SKM-1 treated with dmso at 0.1 percent for 144 hours (cell line): Measurements from ENCODE around the gene ACTN1.
"Not testable (repeated sequence)": the region's sequence is repeated elsewhere in the genome, so short reads cannot be mapped to it uniquely, and the experiment has no call there.

Experiments used
- DNase-seq: peaks from one replicate; lab custom pipeline; 2025; ENCODE audit not compliant: unreplicated experiment; lab: John Stamatoyannopoulos, UW

The ACTN1 gene

DNA sequence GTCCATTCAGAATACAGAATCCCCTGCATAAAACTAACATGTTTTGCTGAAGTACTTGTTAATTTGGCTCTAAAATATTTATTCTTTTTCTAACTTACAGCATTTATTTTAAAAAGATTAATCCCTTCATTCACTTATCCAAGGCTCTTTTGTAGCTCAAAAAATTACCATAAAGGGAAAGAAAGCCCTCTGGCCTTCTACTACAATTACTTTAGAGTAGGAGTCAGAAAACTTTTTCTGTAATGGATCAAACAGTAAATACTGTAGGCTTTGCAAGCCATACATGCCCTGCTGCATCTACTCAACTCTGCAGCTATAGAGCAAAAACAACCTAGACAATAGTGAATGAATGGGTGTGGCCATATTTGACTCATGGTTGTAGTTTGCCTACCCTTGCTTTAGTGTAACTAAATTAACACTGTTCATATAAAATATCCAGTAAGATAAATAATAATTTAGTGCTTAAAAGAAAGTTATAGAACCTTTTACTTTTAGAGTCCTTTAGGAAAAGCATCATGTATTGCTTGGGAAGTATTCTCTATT lies 112.0 kb downstream of the ACTN1 start:
- DNase-seq: no peak

DNA sequence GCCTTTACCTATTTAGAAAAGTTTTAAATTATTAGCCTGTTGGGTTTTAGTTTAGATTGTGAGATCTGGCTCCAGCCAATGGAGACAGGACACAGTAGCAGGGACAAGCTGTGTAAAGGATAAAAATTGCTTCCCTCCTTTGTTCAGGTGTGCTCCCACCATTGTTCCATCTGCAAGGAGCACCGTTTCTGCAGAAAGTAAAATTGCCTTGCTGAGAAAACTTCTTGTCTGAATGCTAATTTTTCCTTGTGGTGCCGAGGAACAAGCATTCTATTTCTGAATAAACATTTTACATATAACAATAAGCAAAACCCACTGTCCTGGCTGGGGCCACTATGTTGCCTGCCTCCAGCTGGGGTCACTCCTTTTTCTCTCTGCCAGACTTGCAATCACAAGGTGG lies 113.6 kb downstream of the ACTN1 start:
- no peak for DNase-seq

DNA sequence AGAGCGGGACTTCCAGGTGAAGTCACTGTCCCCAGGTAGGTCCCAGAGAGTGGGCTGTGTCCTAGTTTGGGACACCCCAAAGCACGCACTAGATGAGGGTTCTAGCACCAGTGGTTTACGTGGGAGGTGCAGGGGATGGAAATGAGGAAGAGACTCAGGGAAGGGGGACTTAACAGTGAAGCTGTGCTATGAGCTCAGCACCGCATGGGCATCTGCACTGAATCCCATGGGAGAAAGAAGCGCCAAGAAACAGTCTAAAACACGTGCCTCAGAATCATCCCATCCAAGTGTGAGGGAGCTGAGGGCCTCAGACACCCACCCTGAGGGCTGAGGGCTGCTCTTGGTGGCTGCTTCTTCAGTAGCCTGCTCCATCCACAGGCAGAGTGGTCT lies 114.7 kb downstream of the ACTN1 start:
- DNase-seq: no peak

DNA sequence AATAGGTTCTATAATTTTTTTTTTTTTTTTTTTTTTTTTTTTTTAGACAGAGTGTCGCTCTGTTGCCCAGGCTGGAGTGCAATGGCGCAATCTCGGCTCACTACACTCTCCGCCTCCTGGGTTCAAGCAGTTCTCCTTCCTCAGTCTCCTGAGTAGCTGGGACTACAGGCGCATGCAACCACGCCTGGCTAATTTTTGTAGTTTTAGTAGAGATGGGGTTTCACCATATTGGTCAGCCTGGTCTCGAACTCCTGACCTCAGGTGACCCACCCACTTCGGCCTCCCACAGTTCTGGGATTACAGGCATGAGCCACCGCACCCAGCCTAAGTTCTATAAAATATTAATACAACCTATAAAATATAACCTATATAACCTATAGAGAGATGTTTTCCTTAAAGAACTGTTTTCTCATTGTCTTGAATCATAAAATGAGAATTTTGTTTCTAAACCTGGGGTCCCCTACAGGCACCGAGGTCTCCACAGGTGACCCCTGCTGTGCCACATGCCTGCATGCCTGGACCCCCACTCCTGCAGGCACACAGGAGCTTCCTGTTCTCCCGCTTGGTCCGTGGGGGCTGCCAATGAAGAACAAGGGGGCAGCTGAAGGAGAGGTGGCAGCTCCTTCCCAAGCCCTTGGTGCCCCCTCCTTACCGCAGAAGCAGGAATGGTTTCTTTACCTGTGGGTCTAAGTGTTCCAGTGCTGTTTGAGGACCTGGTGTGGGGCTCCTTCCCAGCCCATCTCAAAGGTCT lies 115.3 kb downstream of the ACTN1 start:
- DNase-seq: no peak

DNA sequence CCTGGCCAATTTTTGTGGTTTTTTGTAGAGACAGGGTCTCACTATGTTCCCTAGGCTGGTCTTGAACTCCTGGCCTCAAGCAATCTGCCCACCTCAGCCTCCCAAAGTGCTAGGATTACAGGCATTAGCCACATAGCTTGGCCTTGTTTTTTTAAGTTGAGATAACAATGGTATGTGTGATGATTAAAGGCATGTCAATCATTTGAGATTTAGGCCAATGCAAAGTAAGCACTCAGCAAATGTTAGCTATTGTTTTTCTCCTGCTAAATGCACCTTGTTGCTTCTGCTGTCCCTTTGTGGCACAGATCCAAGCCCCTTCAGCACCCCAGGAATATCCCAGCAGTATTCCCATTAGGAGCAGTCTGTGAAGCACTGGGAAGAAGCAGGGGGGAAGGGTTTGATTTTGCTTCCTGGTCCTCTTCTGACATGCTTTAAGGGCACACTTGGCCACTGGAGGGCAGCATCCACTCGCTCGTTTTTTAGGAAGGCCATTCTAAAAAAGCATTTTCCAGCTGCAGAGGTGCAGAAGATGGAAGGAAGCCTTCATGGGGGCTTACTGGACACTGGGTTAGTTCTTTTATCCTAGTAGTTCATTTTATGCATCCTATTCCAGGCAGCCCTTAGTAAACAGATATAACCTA lies 116.0 kb downstream of the ACTN1 start:
- peak; percentile 37 for DNase-seq

DNA sequence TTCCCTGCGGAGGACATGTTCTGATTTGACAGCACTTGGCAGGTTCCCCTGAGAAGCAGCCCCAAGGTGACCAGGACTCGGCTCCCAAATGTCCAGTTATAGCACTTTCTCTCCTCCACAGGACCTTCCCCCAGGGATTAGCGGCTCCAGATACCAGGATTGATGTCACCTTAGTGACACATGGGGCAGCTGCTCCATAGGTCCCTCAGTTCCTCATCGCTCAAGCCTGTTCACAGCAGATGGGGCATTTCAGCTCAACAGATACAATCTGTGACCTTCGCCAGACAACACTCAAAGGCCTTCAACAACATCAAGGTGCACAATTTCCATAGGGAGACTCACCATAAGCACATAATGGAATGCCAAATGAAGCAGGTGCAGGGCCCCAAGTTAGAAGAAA lies 118.3 kb downstream of the ACTN1 start:
- DNase-seq: no peak

DNA sequence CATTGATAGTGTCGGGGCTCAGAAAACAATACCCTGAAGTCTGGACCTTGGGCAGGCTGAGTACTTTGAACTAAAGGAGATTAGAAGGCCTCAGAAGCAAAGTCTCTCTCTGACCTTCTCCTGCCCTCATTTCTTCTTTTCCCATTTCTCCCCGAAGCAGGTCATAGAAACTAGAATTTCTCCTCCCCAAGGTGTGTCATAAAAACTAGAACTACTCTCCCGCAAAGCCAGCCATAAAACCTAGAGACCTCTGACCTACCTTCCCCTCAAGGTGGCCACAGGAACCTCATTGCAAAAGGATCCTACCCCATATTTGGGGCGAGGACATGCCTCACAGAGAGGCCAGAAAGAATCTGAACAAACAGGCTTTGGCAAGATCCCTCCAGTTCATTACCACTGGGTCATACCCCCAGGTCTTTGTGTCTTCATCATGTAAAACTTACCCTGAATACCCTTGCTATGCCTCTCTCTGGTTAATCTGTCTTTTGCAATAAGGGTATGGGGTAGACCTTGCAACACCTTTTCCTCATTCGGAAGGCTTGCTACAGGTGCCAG lies 121.5 kb downstream of the ACTN1 start:
- DNase-seq: no peak

DNA sequence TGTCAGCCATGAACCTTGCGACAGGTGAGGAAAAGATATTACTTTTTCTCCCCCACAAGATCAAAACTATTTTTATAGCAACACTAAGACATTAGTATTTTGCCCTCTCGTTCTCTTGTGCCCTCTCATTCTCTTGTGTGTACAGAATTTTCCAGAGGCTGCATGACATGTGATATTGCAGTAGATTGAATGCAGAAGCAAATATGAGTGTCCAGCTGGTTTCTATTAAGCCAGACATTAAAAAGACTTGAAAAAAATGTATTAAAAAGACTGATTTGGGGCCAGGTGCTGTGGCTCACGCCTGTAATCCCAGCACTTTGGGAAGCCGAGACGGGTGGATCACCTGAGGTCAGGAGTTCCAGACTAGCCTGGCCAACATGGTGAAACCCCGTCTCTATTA lies 122.5 kb downstream of the ACTN1 start:
- DNase-seq: no peak

DNA sequence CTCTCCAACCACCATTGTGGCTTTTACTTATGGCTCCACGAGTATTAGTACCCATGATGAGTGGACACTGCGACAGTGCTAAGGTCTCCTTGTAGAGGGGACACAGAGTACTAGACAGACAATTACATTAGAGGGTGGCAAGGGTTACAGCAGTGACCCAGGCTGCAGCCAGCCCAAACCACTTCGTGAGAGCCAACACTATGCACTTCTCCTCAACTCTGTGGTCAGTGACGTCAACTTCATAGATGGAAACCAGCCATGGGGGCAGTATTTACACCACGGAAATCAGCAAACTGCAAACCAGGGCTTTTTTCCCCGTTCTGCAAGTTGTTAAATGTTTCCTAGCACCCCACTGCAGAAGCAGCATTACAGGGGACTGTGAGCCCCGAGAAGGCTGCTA lies 124.7 kb downstream of the ACTN1 start:
- DNase-seq: no peak

DNA sequence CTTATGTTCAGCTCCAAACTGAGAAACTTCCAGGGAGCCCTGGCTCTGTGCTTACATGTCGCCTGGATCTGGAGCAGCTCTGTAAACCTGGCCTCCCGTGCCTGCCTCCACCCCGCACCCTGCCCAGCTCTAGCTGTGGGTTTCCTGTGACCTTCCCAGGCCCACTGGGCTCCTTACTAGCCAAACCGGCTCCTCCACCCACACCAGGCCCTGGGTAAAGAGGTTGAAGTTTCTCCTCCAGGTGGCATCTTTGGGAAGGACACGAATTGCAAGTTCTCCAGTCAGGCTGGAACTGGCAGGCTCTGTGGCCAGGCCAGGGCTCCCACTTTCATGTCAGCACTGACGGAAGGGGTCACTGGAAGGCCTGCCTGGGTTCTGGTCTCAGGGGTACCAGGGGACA lies 125.4 kb downstream of the ACTN1 start:
- no peak for DNase-seq

DNA sequence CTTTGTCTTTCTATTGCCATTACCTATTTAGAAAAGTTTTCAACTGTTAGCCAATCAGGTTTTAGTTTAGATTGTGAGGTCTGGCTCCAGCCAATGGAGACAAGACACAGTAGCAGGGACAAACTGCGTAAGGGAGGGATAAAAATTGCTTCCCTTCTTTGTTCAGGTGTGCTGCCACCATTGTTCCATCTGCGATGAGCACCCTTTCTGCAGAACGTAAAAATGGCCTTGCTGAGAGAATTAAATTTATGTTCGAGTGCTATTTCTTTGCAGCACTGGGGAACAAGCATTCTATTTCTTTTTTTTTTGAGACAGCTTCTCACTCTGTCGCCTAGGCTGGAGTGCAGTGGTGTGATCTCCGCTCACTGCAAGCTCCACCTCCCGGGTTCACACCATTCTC lies 126.6 kb downstream of the ACTN1 start:
- not testable (repeated sequence) for DNase-seq

DNA sequence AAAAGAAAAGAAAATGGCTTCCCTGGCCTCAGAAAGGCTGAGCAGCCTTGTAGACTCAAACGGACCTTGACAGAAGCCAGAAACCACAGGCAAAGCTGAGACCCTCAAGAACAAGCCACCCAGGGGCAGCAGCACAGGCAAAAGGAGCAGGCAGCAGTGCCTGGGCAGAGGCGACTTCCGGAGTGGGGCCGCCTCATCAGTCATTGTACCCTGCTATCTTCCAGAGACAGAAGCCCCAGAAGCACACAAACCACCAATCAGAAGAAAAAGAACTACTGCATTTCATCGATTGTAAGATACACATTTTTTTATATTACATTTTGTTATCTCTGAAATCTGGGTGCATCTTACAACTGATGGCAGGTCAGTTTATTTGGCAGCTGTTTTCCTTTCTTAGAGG lies 128.0 kb downstream of the ACTN1 start:
- DNase-seq: no peak

DNA sequence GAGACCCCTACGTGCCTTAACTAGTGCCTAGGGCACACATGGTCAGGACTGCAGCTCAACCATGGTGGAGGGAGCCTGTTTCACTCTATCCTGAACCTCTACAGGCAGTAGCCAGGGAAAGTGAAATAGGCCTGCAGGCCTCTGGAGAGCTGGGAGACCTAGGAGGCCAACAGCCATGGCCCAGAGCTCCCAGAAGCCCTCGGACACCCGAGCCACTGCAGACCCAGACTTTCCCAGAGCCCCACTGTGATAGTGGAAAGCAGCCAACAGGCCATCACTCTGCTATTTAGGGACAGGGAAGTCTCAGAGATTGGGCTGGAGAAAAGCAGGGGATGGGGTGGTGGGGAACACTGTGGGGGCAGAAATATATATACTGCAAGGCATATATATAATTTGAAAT lies 129.7 kb downstream of the ACTN1 start:
- no peak for DNase-seq

DNA sequence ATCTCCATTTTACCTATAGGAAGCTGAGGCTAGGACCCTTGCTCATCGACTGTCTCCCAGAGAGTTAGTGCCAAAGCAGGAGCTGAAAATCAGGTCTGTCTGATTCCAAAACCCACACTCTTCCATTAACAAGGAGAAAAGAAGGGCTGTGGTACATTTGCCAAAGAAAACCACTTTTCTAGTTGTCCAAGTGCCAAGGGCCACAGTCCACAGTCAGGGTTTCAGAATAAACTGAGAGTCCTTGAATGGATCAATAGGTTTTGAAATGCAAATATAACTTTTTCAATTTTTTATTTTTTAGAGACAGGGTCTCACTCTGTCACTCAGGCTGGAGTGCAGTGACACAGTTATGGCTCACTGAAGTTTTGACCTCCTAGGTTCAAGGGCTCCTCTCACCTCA lies 130.8 kb downstream of the ACTN1 start:
- DNase-seq: no peak

DNA sequence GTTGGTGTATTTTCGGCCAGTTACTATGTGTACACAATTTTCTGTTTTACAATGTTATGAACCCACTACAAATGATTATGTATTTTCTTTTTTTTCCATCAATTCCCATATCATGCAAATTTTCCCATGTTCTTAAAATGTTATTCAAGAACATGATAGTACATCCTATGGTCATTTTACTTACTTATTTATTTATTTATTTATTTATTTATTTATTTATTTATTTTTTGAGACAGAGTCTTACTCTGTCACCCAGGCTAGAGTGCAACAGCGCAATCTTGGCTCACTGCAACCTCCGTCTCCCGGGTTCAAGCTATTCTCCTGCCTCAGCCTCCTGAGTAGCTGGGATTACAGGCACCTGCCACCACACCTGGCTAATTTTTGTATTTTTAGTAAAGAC lies 131.5 kb downstream of the ACTN1 start:
- DNase-seq: not testable (repeated sequence)

DNA sequence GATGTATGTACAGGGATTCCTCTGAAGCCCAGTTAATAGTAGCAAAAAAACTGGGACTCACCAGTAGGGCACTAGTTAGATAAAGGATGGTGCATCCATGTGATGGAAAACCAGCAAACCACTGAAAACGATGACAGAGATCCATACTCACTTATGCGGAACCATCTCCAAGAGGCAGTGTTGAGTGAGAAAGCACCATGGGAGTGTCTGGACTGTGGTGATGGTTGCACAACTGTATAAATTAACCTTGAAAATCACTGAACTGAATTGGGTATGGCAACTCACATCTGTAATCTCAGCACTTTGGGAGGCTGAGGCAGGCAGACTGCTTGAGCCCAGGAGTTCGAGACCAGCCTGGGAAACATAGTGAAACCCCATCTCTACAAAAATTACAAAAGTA lies 132.6 kb downstream of the ACTN1 start:
- no peak for DNase-seq

DNA sequence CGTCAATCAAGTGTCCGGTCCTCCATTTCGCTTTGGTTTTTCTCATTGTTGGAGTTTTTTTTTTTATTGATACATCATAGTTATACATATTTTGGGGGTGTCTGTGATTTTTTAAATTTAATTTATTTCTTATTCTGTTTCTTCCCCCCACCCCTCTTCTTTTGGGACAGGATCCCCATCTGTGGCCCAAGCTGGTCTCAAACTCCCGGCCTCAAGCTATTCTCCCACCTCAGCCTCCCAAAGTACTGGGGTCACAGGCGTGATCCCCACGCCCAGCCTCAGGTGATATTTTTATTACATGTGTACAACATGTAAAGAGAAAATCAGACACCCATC lies 134.9 kb downstream of the ACTN1 start:
- no peak for DNase-seq

DNA sequence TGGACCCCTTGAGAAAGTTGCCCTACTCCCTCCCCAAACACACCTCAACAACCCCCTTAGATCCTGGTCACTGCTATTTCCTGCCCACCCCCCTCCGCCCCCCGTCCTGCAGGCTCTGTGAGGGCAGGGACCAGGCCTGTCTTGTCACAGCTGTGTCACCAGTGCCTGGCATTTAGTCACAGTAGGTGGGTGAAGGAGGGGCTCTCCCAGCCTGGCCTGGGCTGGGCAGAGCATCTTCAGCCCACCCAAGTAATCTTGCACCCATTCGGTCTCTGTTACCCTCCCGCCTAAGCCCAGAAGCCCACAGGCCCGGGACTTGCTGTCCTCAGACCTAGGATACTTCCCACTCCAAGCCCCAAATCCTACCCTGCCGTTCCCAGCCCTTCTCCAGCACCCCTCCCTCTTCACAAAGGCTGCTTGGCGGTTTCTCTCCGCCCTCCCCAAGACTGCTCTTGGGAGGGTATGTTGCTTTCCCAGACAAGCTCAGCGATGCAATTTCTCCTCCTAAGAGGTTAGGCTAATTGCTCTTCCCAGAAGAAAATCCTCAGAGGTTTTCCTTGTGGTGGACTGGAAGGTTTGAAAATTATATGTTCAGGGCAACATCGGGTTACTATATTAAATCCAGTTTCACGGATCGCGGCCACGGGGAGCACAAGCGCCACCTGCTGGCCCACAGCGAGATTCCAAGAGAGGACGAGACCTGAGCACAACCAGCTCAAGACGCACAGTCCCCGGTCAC lies 135.5 kb downstream of the ACTN1 start:
- no peak for DNase-seq

DNA sequence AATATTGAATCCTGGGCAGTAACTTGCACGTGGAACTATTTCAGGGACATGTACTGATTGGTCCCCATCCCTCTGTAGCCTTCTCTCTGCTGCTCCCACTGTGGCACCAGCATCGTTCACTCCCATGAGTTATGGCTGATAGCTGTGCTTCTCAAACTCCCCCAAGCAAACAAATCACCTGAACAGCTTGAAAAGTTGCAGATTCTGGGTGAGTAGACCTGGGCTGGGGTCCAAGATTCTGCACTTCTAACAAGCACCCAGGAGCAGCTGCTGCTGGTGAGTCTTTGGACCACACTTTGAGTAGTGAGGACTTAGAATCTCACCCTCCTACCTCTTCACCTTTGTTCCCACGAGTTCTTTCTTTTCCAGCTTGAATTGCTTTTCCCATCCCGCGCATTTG lies 136.8 kb downstream of the ACTN1 start:
- no peak for DNase-seq

DNA sequence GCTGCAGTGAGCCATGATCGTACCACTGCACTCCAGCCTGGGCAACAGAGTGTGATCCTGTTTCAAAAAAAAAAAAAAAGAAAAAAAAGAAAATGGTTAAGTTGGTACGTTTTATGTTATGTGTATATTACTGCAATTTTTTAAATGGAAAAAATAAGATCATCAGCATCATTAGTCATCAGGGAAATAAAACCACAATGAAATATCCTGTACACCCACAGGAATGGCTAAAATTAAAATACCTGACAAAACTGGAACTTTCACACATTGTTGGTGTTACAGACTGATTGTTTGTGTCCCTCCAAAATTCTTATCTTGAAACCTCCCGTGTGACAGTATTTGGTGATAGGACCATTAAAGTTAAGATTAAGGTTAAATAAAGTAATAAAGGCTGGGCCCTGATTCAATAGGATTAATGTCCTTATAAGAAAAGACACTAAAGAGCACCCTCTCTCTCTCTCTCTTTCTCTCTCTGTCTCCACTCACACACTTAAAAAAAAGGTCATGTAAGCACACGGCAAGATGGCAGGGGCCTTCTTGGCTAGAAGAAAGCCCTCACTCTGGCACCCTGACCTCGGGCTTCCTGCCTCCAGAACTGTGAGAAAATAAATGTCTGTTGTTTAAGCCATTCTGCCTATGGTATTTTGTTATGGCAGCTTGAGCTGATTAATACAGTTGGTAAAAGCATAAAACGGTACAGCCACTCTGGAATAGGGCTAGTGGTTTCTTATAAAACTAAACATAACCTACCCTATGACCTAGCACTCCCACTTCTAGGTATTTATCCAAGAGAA lies 137.9 kb downstream of the ACTN1 start:
- DNase-seq: no peak

DNA sequence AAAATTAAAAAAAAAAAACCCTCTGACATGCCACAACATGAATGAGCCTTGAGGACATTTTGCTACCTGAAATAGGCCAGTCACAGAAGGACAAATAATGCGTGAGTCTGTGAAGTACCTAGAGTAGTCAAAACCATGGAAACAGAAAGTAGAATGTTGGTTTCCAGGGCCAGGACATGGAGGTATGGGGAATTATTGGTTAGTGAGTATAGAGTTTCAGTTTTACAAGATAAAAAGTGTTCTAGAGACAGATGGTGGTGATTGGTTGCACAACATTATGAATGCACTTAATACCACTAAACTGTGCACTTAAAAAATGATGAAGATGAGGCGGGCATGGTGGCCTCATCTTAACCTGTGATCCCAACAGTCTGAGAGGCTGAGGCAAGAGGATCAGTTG lies 138.6 kb downstream of the ACTN1 start:
- no peak for DNase-seq
